Measurements from ENCODE around the gene FBXW8. TPM values are rescaled to one million over a fixed set of nuclear protein-coding genes. Genes with fewer than 3 reads are reported as not detected.

FBXW8 gene
- total RNA-seq, 2 experiments from 2014 or later: 6.6 to 7.3 TPM

DNA sequence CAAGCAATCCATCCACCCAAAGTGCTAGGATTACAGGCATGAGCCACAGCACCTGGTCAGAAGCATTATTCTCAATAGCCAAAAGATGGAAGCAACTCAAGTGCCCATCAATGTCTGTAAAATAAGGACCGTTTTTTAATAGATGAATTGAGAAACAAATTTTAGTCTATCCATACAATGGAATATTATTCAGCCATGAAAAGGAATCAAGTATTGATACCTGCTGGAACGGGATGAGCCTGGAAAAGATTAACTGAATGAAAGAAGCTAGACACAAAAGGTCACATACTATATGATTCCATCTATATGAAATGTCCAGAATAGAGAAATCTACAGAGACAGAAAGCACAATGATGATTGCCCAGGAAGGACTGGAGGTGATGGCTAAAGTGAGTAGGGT, 9.1 kb upstream of the FBXW8 start:
- TF ChIP-seq, protein P1, sequence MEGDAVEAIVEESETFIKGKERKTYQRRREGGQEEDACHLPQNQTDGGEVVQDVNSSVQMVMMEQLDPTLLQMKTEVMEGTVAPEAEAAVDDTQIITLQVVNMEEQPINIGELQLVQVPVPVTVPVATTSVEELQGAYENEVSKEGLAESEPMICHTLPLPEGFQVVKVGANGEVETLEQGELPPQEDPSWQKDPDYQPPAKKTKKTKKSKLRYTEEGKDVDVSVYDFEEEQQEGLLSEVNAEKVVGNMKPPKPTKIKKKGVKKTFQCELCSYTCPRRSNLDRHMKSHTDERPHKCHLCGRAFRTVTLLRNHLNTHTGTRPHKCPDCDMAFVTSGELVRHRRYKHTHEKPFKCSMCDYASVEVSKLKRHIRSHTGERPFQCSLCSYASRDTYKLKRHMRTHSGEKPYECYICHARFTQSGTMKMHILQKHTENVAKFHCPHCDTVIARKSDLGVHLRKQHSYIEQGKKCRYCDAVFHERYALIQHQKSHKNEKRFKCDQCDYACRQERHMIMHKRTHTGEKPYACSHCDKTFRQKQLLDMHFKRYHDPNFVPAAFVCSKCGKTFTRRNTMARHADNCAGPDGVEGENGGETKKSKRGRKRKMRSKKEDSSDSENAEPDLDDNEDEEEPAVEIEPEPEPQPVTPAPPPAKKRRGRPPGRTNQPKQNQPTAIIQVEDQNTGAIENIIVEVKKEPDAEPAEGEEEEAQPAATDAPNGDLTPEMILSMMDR (IDR thresholded peaks at IDR 0.05): no peak
- no peaks in the 10 kb centered on the region for H3K9me3 Mint-ChIP-seq
- no peaks in the 10 kb centered on the region for H3K36me3 Mint-ChIP-seq (ENCODE audit: low read depth)
- H3K4me3 Mint-ChIP-seq: no peak overlapping the region
- peaks cover 36% of the 10 kb centered on the region for H3K27me3 Mint-ChIP-seq
- intact Hi-C loops (cut with DNase I, micrococcal nuclease): no loop called here
- ChIA-PET POLR2A (no interaction called here), CTCF (no interaction called here)
- H3K4me3 ChIP-seq (ENCODE audit: low read length): no peak overlapping the region
- peaks cover 5 to 7% of the 10 kb centered on the region in 2 experiments for H3K27me3 ChIP-seq (ENCODE audit: control insufficient read depth in 1 of 2, insufficient read depth in 2 of 2, low read length in 2 of 2)
- ATAC-seq (ENCODE audit: poor library complexity) (no peak), DNase-seq (no peak)
- H3K27ac ChIP-seq (ENCODE audit: low read depth in 1 of 2, low read length in 2 of 2): no peak overlapping the region
- no peaks in the 10 kb centered on the region for H3K4me1 Mint-ChIP-seq (ENCODE audit: low read depth)
- no peaks in the 10 kb centered on the region for H3K4me1 ChIP-seq (ENCODE audit: insufficient read depth, low read length)
- H3K27ac Mint-ChIP-seq: no peak overlapping the region
- H3K9me3 ChIP-seq (ENCODE audit: control insufficient read depth in 1 of 2, insufficient read depth in 1 of 2, low read length in 2 of 2): no peaks in the 10 kb centered on the region
- H3K36me3 ChIP-seq (ENCODE audit: insufficient read depth, low read length): no peaks in the 10 kb centered on the region

DNA sequence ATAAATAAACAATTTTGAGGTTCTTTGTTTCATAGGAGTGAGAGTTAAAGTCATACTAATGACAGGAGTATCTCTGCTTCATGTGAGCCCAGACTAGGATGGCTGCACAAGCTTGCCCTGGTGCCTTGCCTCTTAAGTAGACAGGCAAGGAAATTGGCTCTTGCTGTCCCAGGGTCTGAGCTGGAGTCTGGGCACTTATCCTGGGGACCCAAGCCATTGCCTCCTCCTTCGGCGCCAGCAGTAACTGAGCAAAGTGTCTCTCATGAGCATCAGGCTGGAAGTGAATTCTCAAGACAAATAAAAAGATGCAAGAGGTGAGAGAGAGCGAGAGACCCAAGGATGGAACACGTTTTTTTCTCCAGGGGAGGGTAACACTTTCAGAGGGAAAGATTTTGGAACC, 6.9 kb upstream of the FBXW8 start:
- POLR2A ChIA-PET: no interaction called here
- Mint-ChIP-seq H3K4me3 (no peak overlapping the region), H3K4me1 (ENCODE audit: low read depth) (no peaks in the 10 kb centered on the region), H3K9me3 (no peaks in the 10 kb centered on the region), H3K27me3 (peaks cover 32% of the 10 kb centered on the region), H3K27ac (no peak overlapping the region), H3K36me3 (ENCODE audit: low read depth) (no peaks in the 10 kb centered on the region)
- Histone ChIP-seq H3K27me3 (ENCODE audit: control insufficient read depth in 1 of 2, insufficient read depth in 2 of 2, low read length in 2 of 2) (peaks cover 5 to 7% of the 10 kb centered on the region in 2 experiments), H3K36me3 (ENCODE audit: insufficient read depth, low read length) (no peaks in the 10 kb centered on the region), H3K4me1 (ENCODE audit: insufficient read depth, low read length) (no peaks in the 10 kb centered on the region), H3K4me3 (ENCODE audit: low read length) (no peak overlapping the region), H3K27ac (ENCODE audit: low read depth in 1 of 2, low read length in 2 of 2) (no peak overlapping the region), H3K9me3 (ENCODE audit: control insufficient read depth in 1 of 2, insufficient read depth in 1 of 2, low read length in 2 of 2) (no peaks in the 10 kb centered on the region)
- TF ChIP-seq, protein P1 (IDR thresholded peaks at IDR 0.05): no peak
- CTCF ChIA-PET: no interaction called here
- DNase-seq (no peak), ATAC-seq (ENCODE audit: poor library complexity) (no peak)
- intact Hi-C loops (cut with DNase I, micrococcal nuclease): no loop called here

DNA sequence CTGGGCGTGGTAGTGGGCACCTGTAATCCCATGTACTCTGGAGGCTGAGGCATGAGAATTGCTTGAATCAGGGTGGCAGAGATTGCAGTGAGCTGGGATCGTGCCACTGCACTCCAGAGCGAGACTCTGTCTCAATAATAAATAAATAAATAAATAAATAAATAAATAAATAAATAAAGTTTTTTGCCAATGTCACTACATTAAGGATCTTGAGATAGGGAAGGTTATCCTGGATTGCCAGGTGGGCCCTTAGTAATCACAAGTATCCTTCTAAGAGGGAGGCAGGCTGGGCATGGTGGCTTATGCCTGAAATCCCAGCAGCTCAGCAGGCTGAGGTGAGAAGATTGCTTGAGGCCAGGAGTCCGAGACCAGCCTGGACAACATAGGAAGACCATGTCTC, 4.5 kb upstream of the FBXW8 start:
- no peaks in the 10 kb centered on the region for H3K9me3 Mint-ChIP-seq
- no peak overlapping the region for H3K27ac ChIP-seq (ENCODE audit: low read depth in 1 of 2, low read length in 2 of 2)
- H3K36me3 ChIP-seq (ENCODE audit: insufficient read depth, low read length): no peaks in the 10 kb centered on the region
- no peak for DNase-seq
- H3K4me3 Mint-ChIP-seq: no peak overlapping the region
- H3K4me3 ChIP-seq (ENCODE audit: low read length): no peak overlapping the region
- H3K27ac Mint-ChIP-seq: no peak overlapping the region
- CTCF ChIA-PET: no interaction called here
- TF ChIP-seq, protein P1 (IDR thresholded peaks at IDR 0.05): no peak
- ATAC-seq (ENCODE audit: poor library complexity): no peak
- POLR2A ChIA-PET: no interaction called here
- H3K36me3 Mint-ChIP-seq (ENCODE audit: low read depth): peaks cover 4% of the 10 kb centered on the region
- H3K4me1 ChIP-seq (ENCODE audit: insufficient read depth, low read length): peaks cover under 1% of the 10 kb centered on the region
- intact Hi-C loops (cut with DNase I, micrococcal nuclease): no loop called here
- peaks cover 6% of the 10 kb centered on the region for H3K4me1 Mint-ChIP-seq (ENCODE audit: low read depth)
- H3K9me3 ChIP-seq (ENCODE audit: control insufficient read depth in 1 of 2, insufficient read depth in 1 of 2, low read length in 2 of 2): no peaks in the 10 kb centered on the region
- H3K27me3 ChIP-seq (ENCODE audit: control insufficient read depth in 1 of 2, insufficient read depth in 2 of 2, low read length in 2 of 2): peaks cover 0 to 6% of the 10 kb centered on the region in 2 experiments
- H3K27me3 Mint-ChIP-seq: peaks cover 19% of the 10 kb centered on the region

Data from CD4-positive, alpha-beta T cell (primary cell).